Measurements from ENCODE around the gene LHFPL4. TPM values are rescaled to one million over a fixed set of nuclear protein-coding genes. Genes with fewer than 3 reads are reported as not detected.

Gene LHFPL4
- total RNA-seq, 2 donors from 2014 or later, result 1.1 to 6.7 TPM

DNA sequence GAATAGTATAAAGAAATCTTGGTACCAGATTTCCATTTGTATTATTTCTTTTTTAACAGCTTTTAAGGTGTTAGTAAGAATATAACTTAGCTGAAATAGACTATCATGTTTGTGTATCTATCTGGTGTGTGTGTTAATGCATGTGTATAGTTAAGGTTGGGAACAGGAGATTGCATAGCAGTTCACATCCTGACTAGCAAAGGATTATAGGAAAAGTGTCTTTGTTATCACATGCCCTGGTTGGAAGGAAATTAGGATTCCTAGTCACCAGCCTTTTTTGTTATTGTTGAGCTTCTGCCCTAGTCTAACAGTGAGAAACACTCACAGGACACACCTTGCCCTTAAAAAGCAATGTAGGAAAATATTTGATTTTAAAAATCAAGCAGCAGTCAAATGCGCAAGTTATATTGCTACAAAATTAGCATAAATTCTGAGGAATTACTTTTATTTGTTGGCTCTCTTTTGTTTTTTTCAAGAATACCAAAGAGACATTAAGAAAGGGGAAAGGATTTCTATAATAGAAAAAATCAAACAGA is 98.0 kb downstream of the LHFPL4 start:
- TF ChIP-seq, protein P1, sequence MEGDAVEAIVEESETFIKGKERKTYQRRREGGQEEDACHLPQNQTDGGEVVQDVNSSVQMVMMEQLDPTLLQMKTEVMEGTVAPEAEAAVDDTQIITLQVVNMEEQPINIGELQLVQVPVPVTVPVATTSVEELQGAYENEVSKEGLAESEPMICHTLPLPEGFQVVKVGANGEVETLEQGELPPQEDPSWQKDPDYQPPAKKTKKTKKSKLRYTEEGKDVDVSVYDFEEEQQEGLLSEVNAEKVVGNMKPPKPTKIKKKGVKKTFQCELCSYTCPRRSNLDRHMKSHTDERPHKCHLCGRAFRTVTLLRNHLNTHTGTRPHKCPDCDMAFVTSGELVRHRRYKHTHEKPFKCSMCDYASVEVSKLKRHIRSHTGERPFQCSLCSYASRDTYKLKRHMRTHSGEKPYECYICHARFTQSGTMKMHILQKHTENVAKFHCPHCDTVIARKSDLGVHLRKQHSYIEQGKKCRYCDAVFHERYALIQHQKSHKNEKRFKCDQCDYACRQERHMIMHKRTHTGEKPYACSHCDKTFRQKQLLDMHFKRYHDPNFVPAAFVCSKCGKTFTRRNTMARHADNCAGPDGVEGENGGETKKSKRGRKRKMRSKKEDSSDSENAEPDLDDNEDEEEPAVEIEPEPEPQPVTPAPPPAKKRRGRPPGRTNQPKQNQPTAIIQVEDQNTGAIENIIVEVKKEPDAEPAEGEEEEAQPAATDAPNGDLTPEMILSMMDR (conservative IDR thresholded peaks at IDR 0.05), result no peak
- Mint-ChIP-seq H3K4me1 (no peaks in the 10 kb centered on the region), H3K27me3 (ENCODE audit: insufficient read depth) (no peaks in the 10 kb centered on the region), H3K36me3 (ENCODE audit: low read depth) (peaks cover 66% of the 10 kb centered on the region), H3K4me3 (no peak overlapping the region), H3K27ac (no peak overlapping the region), H3K9me3 (no peaks in the 10 kb centered on the region)
- H3K36me3 ChIP-seq (ENCODE audit: control insufficient read depth, insufficient read depth, low read length), result peaks cover 88% of the 10 kb centered on the region
- H3K27me3 ChIP-seq (ENCODE audit: control insufficient read depth, insufficient read depth, low read length, poor library complexity, severe bottlenecking), result no peaks in the 10 kb centered on the region
- H3K9ac ChIP-seq (ENCODE audit: extremely low read depth, low read length, poor library complexity, severe bottlenecking), result no peak overlapping the region
- H3K4me1 ChIP-seq (ENCODE audit: control insufficient read depth, insufficient read depth, low read length), result no peaks in the 10 kb centered on the region
- no peaks in the 10 kb centered on the region for H3K9me3 ChIP-seq (ENCODE audit: control insufficient read depth, low read length)
- no peak for DNase-seq
- no peak overlapping the region for H3K27ac ChIP-seq (ENCODE audit: low read depth, low read length)
- WGBS, 2 experiments (ENCODE audit: insufficient coverage in 1 of 2, insufficient read length in 1 of 2), result 100% methylated on average over 1 of the region's 1 CpG
- no peak overlapping the region for H3K4me3 ChIP-seq (ENCODE audit: low read length)

DNA sequence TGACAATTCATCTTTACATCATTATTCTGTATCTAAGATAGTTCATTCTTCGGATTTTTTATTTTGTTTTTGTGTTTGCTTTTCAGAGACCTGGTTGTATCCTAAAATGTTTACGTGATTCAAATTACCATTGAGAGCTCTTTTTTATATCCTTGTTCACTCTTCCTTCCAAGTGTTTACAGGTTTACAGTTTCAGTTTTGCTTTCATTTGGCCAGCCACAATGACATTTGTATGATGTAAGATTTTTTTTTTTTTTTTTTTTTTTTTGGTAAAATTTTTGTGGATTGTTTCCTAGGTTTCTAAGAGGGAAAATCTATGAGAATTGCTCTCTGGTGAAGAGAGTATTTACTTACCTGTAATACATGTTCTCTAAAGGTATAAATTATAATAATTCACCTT is 101.2 kb downstream of the LHFPL4 start:
- Mint-ChIP-seq H3K27ac (peak overlapping the region; percentile 58), H3K4me1 (no peaks in the 10 kb centered on the region), H3K9me3 (no peaks in the 10 kb centered on the region), H3K36me3 (ENCODE audit: low read depth) (peaks cover 81% of the 10 kb centered on the region), H3K4me3 (no peak overlapping the region), H3K27me3 (ENCODE audit: insufficient read depth) (no peaks in the 10 kb centered on the region)
- no peaks in the 10 kb centered on the region for H3K9me3 ChIP-seq (ENCODE audit: control insufficient read depth, low read length)
- H3K27me3 ChIP-seq (ENCODE audit: control insufficient read depth, insufficient read depth, low read length, poor library complexity, severe bottlenecking), result no peaks in the 10 kb centered on the region
- no peak for DNase-seq
- H3K4me3 ChIP-seq (ENCODE audit: low read length), result no peak overlapping the region
- no peaks in the 10 kb centered on the region for H3K4me1 ChIP-seq (ENCODE audit: control insufficient read depth, insufficient read depth, low read length)
- WGBS, 2 experiments (ENCODE audit: insufficient coverage in 1 of 2, insufficient read length in 1 of 2), result 86 to 100% methylated on average over 1 to 2 of the region's 2 CpGs
- H3K9ac ChIP-seq (ENCODE audit: extremely low read depth, low read length, poor library complexity, severe bottlenecking), result no peak overlapping the region
- TF ChIP-seq, protein P1 (conservative IDR thresholded peaks at IDR 0.05), result no peak
- H3K36me3 ChIP-seq (ENCODE audit: control insufficient read depth, insufficient read depth, low read length), result peaks cover 94% of the 10 kb centered on the region
- H3K27ac ChIP-seq (ENCODE audit: low read depth, low read length), result no peak overlapping the region

DNA sequence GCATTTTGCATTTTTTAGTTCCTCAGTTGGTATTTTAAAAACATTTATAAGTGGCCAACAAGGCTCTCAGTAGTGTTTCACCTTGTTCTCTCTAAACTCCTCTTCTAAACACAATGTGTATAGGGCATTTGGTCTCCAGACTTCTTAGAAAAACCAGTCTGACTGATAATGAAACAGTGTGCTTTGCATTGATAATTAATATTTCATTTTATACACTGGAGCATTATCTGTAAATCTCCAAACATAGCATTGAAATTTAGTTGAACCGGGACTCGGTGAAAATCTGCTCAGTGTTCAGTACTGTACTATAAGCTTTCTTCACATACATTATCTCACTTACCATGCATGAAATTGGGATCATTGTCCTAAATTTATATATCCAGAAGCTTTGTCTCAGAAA is 102.6 kb downstream of the LHFPL4 start:
- Mint-ChIP-seq H3K4me3 (no peak overlapping the region), H3K27me3 (ENCODE audit: insufficient read depth) (no peaks in the 10 kb centered on the region), H3K4me1 (no peaks in the 10 kb centered on the region), H3K27ac (no peak overlapping the region), H3K36me3 (ENCODE audit: low read depth) (peaks cover 81% of the 10 kb centered on the region), H3K9me3 (no peaks in the 10 kb centered on the region)
- TF ChIP-seq, protein P1 (conservative IDR thresholded peaks at IDR 0.05), result no peak
- 99% methylated on average over 2 of the region's 2 CpGs; no CpG with 5 or more reads in 1 of the 2 experiments for WGBS, 2 experiments (ENCODE audit: insufficient coverage in 1 of 2, insufficient read length in 1 of 2)
- no peak overlapping the region for H3K27ac ChIP-seq (ENCODE audit: low read depth, low read length)
- H3K4me1 ChIP-seq (ENCODE audit: control insufficient read depth, insufficient read depth, low read length), result no peaks in the 10 kb centered on the region
- no peaks in the 10 kb centered on the region for H3K27me3 ChIP-seq (ENCODE audit: control insufficient read depth, insufficient read depth, low read length, poor library complexity, severe bottlenecking)
- H3K9me3 ChIP-seq (ENCODE audit: control insufficient read depth, low read length), result no peaks in the 10 kb centered on the region
- DNase-seq, result no peak
- no peak overlapping the region for H3K9ac ChIP-seq (ENCODE audit: extremely low read depth, low read length, poor library complexity, severe bottlenecking)
- H3K4me3 ChIP-seq (ENCODE audit: low read length), result no peak overlapping the region
- peaks cover 97% of the 10 kb centered on the region for H3K36me3 ChIP-seq (ENCODE audit: control insufficient read depth, insufficient read depth, low read length)
